ENCODE measurements around the gene RUNX1. TPM values are rescaled to one million over a fixed set of nuclear protein-coding genes. Genes with fewer than 3 reads are reported as not detected.

RUNX1 gene
- total RNA-seq, 1 experiment from 2014 or later, result 0.52 TPM

DNA sequence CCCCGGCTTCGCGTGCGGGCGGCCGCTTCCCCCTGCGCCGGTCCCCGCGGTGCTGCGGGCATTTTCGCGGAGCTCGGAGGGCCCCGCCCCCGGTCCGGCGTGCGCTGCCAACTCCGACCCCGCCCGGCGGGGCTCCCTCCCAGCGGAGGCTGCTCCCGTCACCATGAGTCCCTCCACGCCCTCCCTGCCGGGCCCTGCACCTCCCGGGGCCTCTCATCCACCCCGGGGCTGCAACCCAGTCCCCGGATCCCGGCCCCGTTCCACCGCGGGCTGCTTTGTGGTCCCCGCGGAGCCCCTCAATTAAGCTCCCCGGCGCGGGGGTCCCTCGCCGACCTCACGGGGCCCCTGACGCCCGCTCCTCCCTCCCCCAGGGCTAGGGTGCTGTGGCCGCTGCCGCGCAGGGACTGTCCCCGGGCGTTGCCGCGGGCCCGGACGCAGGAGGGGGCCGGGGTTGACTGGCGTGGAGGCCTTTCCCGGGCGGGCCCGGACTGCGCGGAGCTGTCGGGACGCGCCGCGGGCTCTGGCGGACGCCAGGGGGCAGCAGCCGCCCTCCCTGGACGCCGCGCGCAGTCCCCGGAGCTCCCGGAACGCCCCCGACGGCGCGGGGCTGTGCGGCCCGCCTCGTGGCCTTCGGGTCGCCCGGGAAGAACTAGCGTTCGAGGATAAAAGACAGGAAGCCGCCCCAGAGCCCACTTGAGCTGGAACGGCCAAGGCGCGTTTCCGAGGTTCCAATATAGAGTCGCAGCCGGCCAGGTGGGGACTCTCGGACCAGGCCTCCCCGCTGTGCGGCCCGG, 159.2 kb downstream of the RUNX1 start:
- ChIA-PET POLR2A (ENCODE audit: low non-redundant PET) (interaction anchor here (0.6 kb wide), 2 partner anchors 950 to 1430 kb away, joined by 5 to 7 read pairs; partner anchors contain the start of gene MORC3), CTCF (interaction anchor here (1.2 kb wide), 2 partner anchors 144 to 950 kb away, joined by 5 to 7 read pairs; no protein-coding TSS in a partner anchor)
- intact Hi-C loops (cut with micrococcal nuclease; ENCODE audit: unreplicated experiment), result loop anchor here (5.0 to 10.0 kb wide), 2 partner anchors 952 to 1045 kb away; no protein-coding TSS in a partner anchor

DNA sequence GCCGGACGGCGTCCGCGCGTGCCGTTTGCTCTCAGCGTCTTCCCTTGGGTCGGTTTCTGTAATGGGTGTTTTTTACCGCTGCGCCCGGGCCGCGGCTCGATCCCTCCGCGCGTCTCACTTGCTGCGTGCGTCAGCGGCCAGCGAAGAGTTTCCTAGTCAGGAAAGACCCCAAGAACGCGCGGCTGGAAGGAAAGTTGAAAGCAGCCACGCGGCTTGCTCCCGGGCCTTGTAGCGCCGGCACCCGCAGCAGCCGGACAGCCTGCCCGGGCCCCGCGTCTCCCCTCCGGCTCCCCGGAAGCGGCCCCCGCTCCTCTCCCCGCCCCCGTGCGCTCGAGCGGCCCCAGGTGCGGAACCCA, 159.8 kb downstream of the RUNX1 start:
- TF ChIP-seq, protein P1, sequence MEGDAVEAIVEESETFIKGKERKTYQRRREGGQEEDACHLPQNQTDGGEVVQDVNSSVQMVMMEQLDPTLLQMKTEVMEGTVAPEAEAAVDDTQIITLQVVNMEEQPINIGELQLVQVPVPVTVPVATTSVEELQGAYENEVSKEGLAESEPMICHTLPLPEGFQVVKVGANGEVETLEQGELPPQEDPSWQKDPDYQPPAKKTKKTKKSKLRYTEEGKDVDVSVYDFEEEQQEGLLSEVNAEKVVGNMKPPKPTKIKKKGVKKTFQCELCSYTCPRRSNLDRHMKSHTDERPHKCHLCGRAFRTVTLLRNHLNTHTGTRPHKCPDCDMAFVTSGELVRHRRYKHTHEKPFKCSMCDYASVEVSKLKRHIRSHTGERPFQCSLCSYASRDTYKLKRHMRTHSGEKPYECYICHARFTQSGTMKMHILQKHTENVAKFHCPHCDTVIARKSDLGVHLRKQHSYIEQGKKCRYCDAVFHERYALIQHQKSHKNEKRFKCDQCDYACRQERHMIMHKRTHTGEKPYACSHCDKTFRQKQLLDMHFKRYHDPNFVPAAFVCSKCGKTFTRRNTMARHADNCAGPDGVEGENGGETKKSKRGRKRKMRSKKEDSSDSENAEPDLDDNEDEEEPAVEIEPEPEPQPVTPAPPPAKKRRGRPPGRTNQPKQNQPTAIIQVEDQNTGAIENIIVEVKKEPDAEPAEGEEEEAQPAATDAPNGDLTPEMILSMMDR (conservative IDR thresholded peaks at IDR 0.05; ENCODE audit: low read depth, low read length), result no peak
- no peak for TF ChIP-seq EZH2 (IDR thresholded peaks at IDR 0.05; ENCODE audit: borderline replicate concordance, low read depth, low read length, poor library complexity, severe bottlenecking)
- Histone ChIP-seq H3K9me3 (ENCODE audit: low read depth, low read length, poor library complexity, severe bottlenecking) (no peaks in the 10 kb centered on the region), H3K4me1 (ENCODE audit: insufficient read depth, low read length, poor library complexity, severe bottlenecking) (peaks cover 19% of the 10 kb centered on the region), H3K27ac (ENCODE audit: low read depth, low read length, poor library complexity, severe bottlenecking) (no peak overlapping the region), H3K4me3 (ENCODE audit: low read depth, low read length, poor library complexity, severe bottlenecking) (peak overlapping the region; percentile 40), H3K36me3 (ENCODE audit: insufficient read depth, low read length, poor library complexity, severe bottlenecking) (no peaks in the 10 kb centered on the region), H3K27me3 (replicated peaks; ENCODE audit: insufficient read depth, low read depth, low read length, poor library complexity) (peaks cover 96% of the 10 kb centered on the region)
- no TSS peak for BruUV-seq (replicated peaks)
- intact Hi-C loops (cut with micrococcal nuclease; ENCODE audit: unreplicated experiment), result loop anchor here (10.0 kb wide), 1 partner anchor 1046 kb away; no protein-coding TSS in a partner anchor
- ChIA-PET CTCF (interaction anchor here (1.2 kb wide), 2 partner anchors 144 to 951 kb away, joined by 5 to 7 read pairs; no protein-coding TSS in a partner anchor), POLR2A (ENCODE audit: low non-redundant PET) (no interaction called here)
- peak; percentile 62 for DNase-seq (ENCODE audit: low spot score)

More for the DNA sequence above, 159.2 kb downstream of the RUNX1 start:
- Histone ChIP-seq H3K4me3 (ENCODE audit: low read depth, low read length, poor library complexity, severe bottlenecking) (peak overlapping the region; percentile 40), H3K27ac (ENCODE audit: low read depth, low read length, poor library complexity, severe bottlenecking) (no peak overlapping the region), H3K4me1 (ENCODE audit: insufficient read depth, low read length, poor library complexity, severe bottlenecking) (peaks cover 19% of the 10 kb centered on the region), H3K27me3 (replicated peaks; ENCODE audit: insufficient read depth, low read depth, low read length, poor library complexity) (peaks cover 93% of the 10 kb centered on the region), H3K9me3 (ENCODE audit: low read depth, low read length, poor library complexity, severe bottlenecking) (no peaks in the 10 kb centered on the region), H3K36me3 (ENCODE audit: insufficient read depth, low read length, poor library complexity, severe bottlenecking) (no peaks in the 10 kb centered on the region)
- DNase-seq (ENCODE audit: low spot score), result peak; percentile 62
- TF ChIP-seq, protein P1 (conservative IDR thresholded peaks at IDR 0.05; ENCODE audit: low read depth, low read length), result no peak; the same call in 1 of the 2 replicates
- no peak for TF ChIP-seq EZH2 (IDR thresholded peaks at IDR 0.05; ENCODE audit: borderline replicate concordance, low read depth, low read length, poor library complexity, severe bottlenecking)
- BruUV-seq (replicated peaks), result no TSS peak

DNA sequence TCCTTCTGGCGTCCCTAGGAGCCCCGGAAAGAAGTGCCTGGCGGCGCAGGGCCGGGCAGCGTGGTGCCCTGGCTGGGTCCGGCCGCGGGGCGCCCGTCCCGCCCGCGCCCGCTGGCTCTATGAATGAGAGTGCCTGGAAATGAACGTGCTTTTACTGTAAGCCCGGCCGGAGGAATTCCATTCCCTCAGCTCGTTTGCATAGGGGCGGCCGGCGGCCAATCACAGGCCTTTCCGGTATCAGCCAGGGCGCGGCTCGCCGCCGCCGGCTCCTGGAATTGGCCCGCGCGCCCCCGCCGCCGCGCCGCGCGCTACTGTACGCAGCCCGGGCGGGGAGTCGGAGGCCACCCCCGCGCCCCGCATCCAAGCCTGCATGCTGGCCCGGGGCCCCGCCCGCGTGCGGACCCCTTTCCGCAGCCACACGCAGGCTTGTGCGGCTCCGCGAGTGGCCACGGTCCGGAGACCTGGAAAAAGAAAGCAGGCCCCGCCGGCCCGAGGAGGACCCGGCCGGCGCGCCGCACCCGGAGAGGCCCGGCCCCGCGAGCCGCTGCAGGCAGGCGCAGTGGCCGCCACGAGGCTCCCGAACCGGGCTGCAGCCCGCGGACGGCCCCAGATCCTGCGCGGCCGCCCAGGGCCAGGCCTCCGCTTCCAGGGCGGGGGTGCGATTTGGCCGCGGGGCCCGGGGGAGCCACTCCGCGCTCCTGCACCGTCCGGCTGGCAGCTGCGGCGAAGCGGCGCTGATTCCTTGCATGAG, 160.4 kb downstream of the RUNX1 start:
- H3K27me3 ChIP-seq (replicated peaks; ENCODE audit: insufficient read depth, low read depth, low read length, poor library complexity), result peaks cover 96% of the 10 kb centered on the region
- TF ChIP-seq EZH2 (IDR thresholded peaks at IDR 0.05; ENCODE audit: borderline replicate concordance, low read depth, low read length, poor library complexity, severe bottlenecking), result no peak
- POLR2A ChIA-PET (ENCODE audit: low non-redundant PET), result no interaction called here
- peak; percentile 88 for DNase-seq (ENCODE audit: low spot score)
- peaks cover 19% of the 10 kb centered on the region for H3K4me1 ChIP-seq (ENCODE audit: insufficient read depth, low read length, poor library complexity, severe bottlenecking)
- intact Hi-C loops (cut with micrococcal nuclease; ENCODE audit: unreplicated experiment), result loop anchor here (10.0 kb wide), 1 partner anchor 1046 kb away; no protein-coding TSS in a partner anchor
- CTCF ChIA-PET, result interaction anchor here (1.9 kb wide), 1 partner anchor 143 kb away, joined by 11 read pairs; no protein-coding TSS in a partner anchor
- no TSS peak for BruUV-seq (replicated peaks)
- peak overlapping the region; percentile 40 for H3K4me3 ChIP-seq (ENCODE audit: low read depth, low read length, poor library complexity, severe bottlenecking)
- H3K36me3 ChIP-seq (ENCODE audit: insufficient read depth, low read length, poor library complexity, severe bottlenecking), result no peaks in the 10 kb centered on the region
- H3K27ac ChIP-seq (ENCODE audit: low read depth, low read length, poor library complexity, severe bottlenecking), result no peak overlapping the region
- no peaks in the 10 kb centered on the region for H3K9me3 ChIP-seq (ENCODE audit: low read depth, low read length, poor library complexity, severe bottlenecking)

All from A673 (cell line).